T-helper 17 cell (primary cell): ENCODE data around the gene AUTS2. TPM values are rescaled to one million over a fixed set of nuclear protein-coding genes. Genes with fewer than 3 reads are reported as not detected.

Source experiments
- ATAC-seq: fragments of 150-1000 bp; cut with Tn5 transposase; 2 replicates; pipeline ENCODE4 v1.10.0; 2021; ENCODE audit warnings: mild to moderate bottlenecking, moderate library complexity
- DNase-seq, 3 donors: peaks; one replicate each; pipeline versions ENCODE4 v3.0.0 to v3.0.0-alpha.2; 2020 to 2021
- H3K9me3 ChIP-seq: one replicate; pipeline ENCODE4 v1.7.0; 2013; ENCODE audit warnings: low read length, mild to moderate bottlenecking; ENCODE audit not compliant: control insufficient read depth, poor library complexity, severe bottlenecking
- H3K27ac Mint-ChIP-seq: one replicate; pipeline ENCODE4 v1.8.0; 2022; ENCODE audit warnings: mild to moderate bottlenecking, moderate library complexity, mixed read lengths
- H3K27me3 Mint-ChIP-seq: one replicate; pipeline ENCODE4 v1.8.0; 2022; ENCODE audit warnings: mixed read lengths
- H3K36me3 Mint-ChIP-seq: one replicate; pipeline ENCODE4 v1.8.0; 2022; ENCODE audit warnings: low read depth, mixed read lengths
- H3K4me1 Mint-ChIP-seq: one replicate; pipeline ENCODE4 v1.8.0; 2022; ENCODE audit warnings: mild to moderate bottlenecking, mixed read lengths
- H3K4me3 Mint-ChIP-seq: one replicate; pipeline ENCODE4 v1.8.0; 2022; ENCODE audit warnings: mild to moderate bottlenecking, moderate library complexity, mixed read lengths
- total RNA-seq, 4 donors: library from RNA in 2 of 4; stranded (reverse) in 2 of 4; gene quantifications; one replicate each; pipeline ENCODE4 v1.2.3 and lab custom pipeline; 2022 to 2026

AUTS2 gene
- total RNA-seq, 2 donors from 2014 or later, result 84.2 to 89.5 TPM

- no peaks in the 10 kb centered on the region for H3K27me3 Mint-ChIP-seq
- no peaks in the 10 kb centered on the region for H3K9me3 ChIP-seq
- H3K27ac Mint-ChIP-seq, result no peak overlapping the region
- H3K4me3 Mint-ChIP-seq, result no peak overlapping the region
- no peaks in the 10 kb centered on the region for H3K4me1 Mint-ChIP-seq
- no peaks in the 10 kb centered on the region for H3K36me3 Mint-ChIP-seq
- DNase-seq (no peak), ATAC-seq (no peak)
Observed at GRCh38 chr7:70379210-70379609, 780.9 kb downstream of the AUTS2 start.

DNA sequence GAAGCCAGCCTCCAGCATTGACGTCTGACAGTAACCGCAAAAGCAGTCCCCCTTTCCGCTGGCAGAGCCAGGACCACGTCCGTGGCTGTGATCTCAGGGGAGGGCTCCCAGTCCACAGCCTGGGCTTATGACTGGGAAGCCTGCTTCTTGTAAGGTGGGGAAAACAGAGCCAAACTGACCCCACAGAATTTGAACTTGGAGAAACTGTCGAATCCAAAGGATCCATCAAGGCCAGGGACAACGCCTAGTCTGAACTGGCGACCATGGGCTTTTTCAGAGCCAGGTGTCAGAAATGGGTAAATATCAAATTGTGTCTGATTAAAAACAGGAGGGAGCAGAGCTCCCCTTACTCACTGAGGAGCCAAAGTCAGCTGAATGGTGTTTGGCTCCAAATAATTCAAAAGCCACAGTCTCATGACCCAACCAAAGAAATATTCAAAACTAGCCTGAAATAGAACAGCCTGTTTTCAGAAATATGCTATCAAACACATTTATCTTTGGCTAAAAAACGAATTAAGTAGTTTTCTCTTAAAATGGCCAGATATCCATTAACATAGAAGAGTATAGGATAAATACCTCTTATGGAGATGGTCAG lies 782.2 kb downstream of the AUTS2 start:
- Mint-ChIP-seq H3K36me3 (no peaks in the 10 kb centered on the region), H3K4me1 (no peaks in the 10 kb centered on the region), H3K4me3 (no peak overlapping the region), H3K27ac (no peak overlapping the region), H3K27me3 (no peaks in the 10 kb centered on the region)
- DNase-seq, result no peak
- ATAC-seq, result no peak
- no peaks in the 10 kb centered on the region for H3K9me3 ChIP-seq

DNA sequence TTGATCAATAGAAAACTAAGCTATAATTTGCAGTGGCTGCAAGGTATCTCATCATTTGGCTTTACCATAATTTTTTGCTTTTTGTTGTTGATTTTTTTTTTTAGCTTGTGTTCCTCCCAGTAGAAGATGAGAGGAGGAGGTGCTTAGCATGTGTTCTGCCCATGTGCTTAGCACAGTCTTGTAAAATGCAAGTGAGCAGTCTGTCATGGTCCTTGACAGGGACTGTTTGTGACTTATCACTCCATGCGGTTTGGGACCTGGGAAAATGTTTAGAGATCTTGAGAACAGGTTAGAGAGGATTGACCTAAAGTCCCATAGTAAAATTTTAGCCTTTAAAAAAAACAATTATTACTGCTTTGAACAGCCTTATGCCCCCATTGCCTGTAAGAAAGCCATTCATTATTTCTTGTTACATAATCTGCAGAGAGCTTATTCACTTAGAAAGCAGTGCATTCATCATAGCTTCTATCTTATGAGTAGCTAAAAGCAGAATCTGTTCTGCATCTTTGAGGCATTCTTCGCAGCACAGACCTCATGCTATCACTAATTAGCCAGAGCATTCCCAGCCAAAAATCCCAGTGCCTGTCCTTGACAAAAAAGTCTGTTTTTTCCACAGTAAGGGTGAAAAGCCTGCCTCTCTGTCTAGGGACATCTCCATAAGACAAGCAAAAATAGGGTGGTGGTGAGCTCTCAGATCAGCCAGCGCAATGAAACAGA lies 784.9 kb downstream of the AUTS2 start:
- no peak for ATAC-seq
- no peaks in the 10 kb centered on the region for H3K36me3 Mint-ChIP-seq
- no peak for DNase-seq
- no peaks in the 10 kb centered on the region for H3K9me3 ChIP-seq
- no peak overlapping the region for H3K4me3 Mint-ChIP-seq
- no peaks in the 10 kb centered on the region for H3K27me3 Mint-ChIP-seq
- H3K4me1 Mint-ChIP-seq, result no peaks in the 10 kb centered on the region
- H3K27ac Mint-ChIP-seq, result no peak overlapping the region

DNA sequence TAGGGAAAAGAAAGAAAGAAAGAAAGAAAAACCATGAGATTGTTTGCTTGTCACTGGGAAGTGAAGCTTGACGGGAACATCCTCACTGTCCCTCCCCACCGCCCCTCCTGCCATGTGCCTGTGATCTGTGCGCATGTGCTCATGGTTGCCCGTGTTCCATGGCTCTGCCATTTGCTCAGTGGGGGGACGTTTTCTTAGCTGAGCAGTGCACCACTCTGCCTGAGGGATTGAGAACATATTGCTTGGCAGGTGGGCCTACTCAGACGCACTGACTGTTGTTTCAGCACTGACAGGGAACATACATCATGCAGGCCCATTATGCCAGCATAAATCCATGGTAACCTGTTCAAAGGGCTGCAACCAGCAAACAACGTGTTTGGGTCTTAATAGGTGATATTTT lies 785.7 kb downstream of the AUTS2 start:
- no peaks in the 10 kb centered on the region for H3K9me3 ChIP-seq
- DNase-seq (no peak), ATAC-seq (no peak)
- H3K4me1 Mint-ChIP-seq, result no peaks in the 10 kb centered on the region
- no peak overlapping the region for H3K4me3 Mint-ChIP-seq
- H3K27me3 Mint-ChIP-seq, result no peaks in the 10 kb centered on the region
- no peak overlapping the region for H3K27ac Mint-ChIP-seq
- no peaks in the 10 kb centered on the region for H3K36me3 Mint-ChIP-seq

DNA sequence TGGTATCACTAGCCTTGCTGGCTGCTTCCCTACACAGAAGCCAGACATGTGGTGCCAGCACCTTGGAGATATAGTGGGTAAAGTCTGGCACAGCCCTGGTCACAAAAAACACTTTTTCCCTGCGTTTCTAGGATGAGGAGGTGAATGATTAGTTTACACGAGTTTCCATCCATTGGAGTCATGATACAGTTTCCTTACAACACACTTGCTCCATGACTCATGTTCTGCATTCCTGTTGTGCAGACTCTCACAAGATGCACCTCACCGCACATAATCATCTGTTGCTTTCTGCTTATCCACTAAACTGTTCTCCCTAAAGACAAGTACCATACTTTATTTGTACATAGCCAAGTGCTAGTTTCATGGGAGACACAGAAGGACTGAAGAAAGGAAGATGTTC lies 786.6 kb downstream of the AUTS2 start:
- H3K9me3 ChIP-seq, result no peaks in the 10 kb centered on the region
- Mint-ChIP-seq H3K27ac (no peak overlapping the region), H3K36me3 (no peaks in the 10 kb centered on the region), H3K4me1 (no peaks in the 10 kb centered on the region), H3K27me3 (no peaks in the 10 kb centered on the region), H3K4me3 (no peak overlapping the region)
- ATAC-seq, result no peak
- DNase-seq, result no peak

DNA sequence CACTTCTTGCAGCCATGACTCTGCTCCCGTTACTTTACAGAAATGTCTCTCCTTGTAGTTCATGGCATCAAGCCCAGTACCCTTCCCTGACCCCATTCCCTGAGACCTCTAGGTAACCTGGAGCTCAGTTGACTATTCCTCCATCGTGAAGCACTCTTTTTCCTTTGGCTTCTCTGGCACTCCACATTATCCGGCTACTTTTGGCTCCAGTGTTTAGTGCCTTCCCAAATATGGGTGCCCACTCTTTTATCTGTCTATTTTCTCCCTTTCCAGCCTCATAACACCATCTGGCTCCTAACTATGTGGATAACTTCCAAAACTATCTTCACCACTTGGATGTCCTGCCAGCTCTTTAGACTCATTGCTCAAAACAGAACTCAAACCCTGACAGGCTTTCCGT lies 788.9 kb downstream of the AUTS2 start:
- H3K36me3 Mint-ChIP-seq, result no peaks in the 10 kb centered on the region
- no peaks in the 10 kb centered on the region for H3K27me3 Mint-ChIP-seq
- H3K4me1 Mint-ChIP-seq, result no peaks in the 10 kb centered on the region
- H3K4me3 Mint-ChIP-seq, result no peak overlapping the region
- DNase-seq (no peak), ATAC-seq (no peak)
- no peaks in the 10 kb centered on the region for H3K9me3 ChIP-seq
- no peak overlapping the region for H3K27ac Mint-ChIP-seq

GRCh38 chr7:70389531-70390151 lies 791.4 kb downstream of the AUTS2 start:
- Mint-ChIP-seq H3K4me1 (no peaks in the 10 kb centered on the region), H3K4me3 (no peak overlapping the region), H3K27ac (no peak overlapping the region), H3K36me3 (no peaks in the 10 kb centered on the region), H3K27me3 (no peaks in the 10 kb centered on the region)
- no peak for DNase-seq
- H3K9me3 ChIP-seq, result no peaks in the 10 kb centered on the region
- no peak for ATAC-seq

GRCh38 chr7:70390251-70390650 lies 792.0 kb downstream of the AUTS2 start:
- no peaks in the 10 kb centered on the region for H3K9me3 ChIP-seq
- no peak overlapping the region for H3K27ac Mint-ChIP-seq
- no peaks in the 10 kb centered on the region for H3K4me1 Mint-ChIP-seq
- H3K36me3 Mint-ChIP-seq, result no peaks in the 10 kb centered on the region
- DNase-seq (no peak), ATAC-seq (no peak)
- no peaks in the 10 kb centered on the region for H3K27me3 Mint-ChIP-seq
- H3K4me3 Mint-ChIP-seq, result no peak overlapping the region

DNA sequence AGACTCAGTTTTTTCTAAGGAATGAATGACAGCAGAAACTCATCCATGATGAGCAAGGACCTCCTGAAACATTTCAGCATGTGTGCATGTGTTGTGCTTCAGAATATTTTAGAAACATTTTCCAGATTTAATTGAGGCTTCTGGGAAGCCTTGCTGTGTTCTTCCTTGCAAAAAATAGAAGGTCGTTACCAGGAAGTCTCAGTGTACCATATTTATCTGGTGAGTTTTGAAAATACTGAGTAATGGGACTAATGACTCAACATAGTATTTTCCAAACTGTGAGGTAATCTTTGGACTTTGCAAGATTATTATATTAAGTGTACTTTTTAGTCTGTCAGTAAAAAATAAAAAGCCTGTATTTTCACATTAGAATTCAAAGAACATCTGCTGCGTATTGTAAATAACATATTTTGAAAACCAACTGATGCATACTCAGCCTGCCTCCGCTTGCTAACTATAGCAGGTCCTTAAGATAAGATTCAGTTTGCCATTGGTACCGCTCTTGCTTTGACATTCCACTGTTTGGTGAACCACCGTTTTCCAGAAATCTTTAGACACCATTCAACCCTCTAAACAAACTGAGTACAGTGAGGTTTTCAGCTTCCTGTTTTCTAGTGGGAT lies 794.1 kb downstream of the AUTS2 start:
- H3K4me3 Mint-ChIP-seq, result no peak overlapping the region
- ATAC-seq, result no peak

DNA sequence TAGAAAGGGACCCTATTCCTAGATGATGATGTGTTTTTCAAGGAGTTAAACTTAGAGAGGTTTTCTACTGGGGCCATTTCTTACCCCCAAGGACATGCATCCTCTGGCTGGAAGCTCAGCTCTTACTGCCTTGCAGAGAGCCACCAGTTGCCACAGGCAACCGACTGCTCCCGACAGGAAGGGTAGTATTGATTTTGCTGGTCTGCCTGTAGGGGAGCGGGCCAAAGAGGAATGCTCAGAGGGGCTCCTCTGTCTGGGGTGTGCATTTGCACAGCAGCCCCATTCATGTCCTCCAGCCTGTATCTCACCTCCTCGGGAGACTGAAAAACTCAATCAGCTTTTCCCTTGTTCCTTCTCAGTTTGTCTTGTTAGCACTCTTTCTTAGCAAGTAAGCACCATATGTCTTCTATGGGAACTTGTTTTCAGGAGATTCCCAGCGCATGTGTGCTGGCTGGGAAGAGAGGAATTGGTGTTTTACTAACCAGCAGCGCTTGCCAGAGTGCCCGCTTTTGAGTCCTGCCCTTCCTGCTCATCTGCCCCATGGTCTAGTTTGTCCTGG lies 794.7 kb downstream of the AUTS2 start:
- Mint-ChIP-seq H3K4me3 (no peak overlapping the region), H3K27ac (no peak overlapping the region)
- no peak for ATAC-seq

More for the DNA sequence above, 794.1 kb downstream of the AUTS2 start:
- H3K27me3 Mint-ChIP-seq, result no peaks in the 10 kb centered on the region
- no peak overlapping the region for H3K27ac Mint-ChIP-seq
- H3K4me1 Mint-ChIP-seq, result no peaks in the 10 kb centered on the region
- DNase-seq, result no peak
- H3K36me3 Mint-ChIP-seq, result no peaks in the 10 kb centered on the region
- H3K9me3 ChIP-seq, result no peaks in the 10 kb centered on the region

GRCh38 chr7:70393956-70394355 lies 795.7 kb downstream of the AUTS2 start:
- H3K27ac Mint-ChIP-seq, result no peak overlapping the region
- ATAC-seq (no peak), DNase-seq (no peak)
- no peaks in the 10 kb centered on the region for H3K27me3 Mint-ChIP-seq
- no peaks in the 10 kb centered on the region for H3K4me1 Mint-ChIP-seq
- H3K4me3 Mint-ChIP-seq, result no peak overlapping the region
- H3K9me3 ChIP-seq, result no peaks in the 10 kb centered on the region
- no peaks in the 10 kb centered on the region for H3K36me3 Mint-ChIP-seq

More for the DNA sequence above, 794.7 kb downstream of the AUTS2 start:
- H3K27me3 Mint-ChIP-seq, result no peaks in the 10 kb centered on the region
- H3K4me1 Mint-ChIP-seq, result no peaks in the 10 kb centered on the region
- no peaks in the 10 kb centered on the region for H3K9me3 ChIP-seq
- H3K36me3 Mint-ChIP-seq, result no peaks in the 10 kb centered on the region
- no peak for DNase-seq

DNA sequence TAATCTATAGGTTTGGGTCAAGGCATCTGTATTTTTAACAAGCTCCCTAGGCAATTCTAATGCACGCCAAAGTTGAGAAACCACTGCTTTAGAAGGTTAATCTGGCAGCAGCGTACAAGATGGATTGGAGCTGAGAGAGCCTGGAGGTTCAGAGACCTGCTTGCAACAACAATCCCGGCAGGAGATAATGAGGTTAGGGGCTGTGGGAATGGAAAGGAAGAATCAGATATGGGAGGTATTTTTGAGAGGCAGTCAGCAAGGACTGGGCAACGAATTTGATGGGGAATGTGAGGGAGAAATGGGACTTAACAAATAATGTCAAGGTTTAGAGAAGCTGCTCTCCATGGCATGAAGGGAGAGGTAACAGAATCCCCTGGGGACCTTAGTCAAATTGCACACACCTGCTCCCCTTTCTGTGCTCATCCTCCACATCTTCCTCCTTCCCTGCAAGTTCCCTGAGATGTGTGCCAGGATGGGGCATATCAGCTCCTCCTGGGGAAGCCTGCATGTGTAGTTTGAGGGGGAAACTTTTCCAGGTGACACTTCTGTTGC lies 802.6 kb downstream of the AUTS2 start:
- no peak overlapping the region for H3K4me3 Mint-ChIP-seq
- H3K4me1 Mint-ChIP-seq, result peaks cover 2% of the 10 kb centered on the region
- peaks cover 2% of the 10 kb centered on the region for H3K36me3 Mint-ChIP-seq

DNA sequence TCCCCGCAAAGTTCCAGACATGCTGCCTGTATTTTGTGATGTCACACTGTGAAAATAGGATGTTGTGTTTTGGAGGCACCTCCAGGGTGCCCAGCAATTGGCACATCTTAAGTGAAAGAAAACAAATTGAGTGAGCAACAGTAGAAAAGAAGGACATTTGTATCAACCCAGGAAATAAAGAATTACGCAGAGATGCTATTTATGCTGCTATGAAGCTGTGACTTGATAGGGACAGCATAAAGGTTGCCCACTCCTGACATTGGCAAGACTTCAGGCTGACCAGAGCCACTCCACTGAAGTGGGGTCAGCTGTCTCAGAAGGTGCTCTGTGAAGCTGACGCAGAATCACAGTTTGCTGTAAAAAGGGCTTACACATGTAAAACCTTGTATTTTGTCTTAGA lies 803.8 kb downstream of the AUTS2 start:
- Mint-ChIP-seq H3K27me3 (no peaks in the 10 kb centered on the region), H3K4me1 (peaks cover 2% of the 10 kb centered on the region), H3K27ac (no peak overlapping the region), H3K4me3 (no peak overlapping the region), H3K36me3 (peaks cover 2% of the 10 kb centered on the region)
- DNase-seq, result no peak
- no peak for ATAC-seq
- H3K9me3 ChIP-seq, result no peaks in the 10 kb centered on the region

More for the DNA sequence above, 802.6 kb downstream of the AUTS2 start:
- H3K9me3 ChIP-seq, result no peaks in the 10 kb centered on the region
- Mint-ChIP-seq H3K27me3 (no peaks in the 10 kb centered on the region), H3K27ac (no peak overlapping the region)
- DNase-seq (no peak), ATAC-seq (no peak)
